Measurements from ENCODE around the gene ZDHHC8.

Gene ZDHHC8

GRCh38 chr22:20167643-20168322 lies 36.2 kb downstream of the ZDHHC8 start:
- DNase-seq, result no peak

GRCh38 chr22:20169253-20169822 lies 37.7 kb downstream of the ZDHHC8 start:
- DNase-seq, result no peak

GRCh38 chr22:20170170-20170569 lies 38.6 kb downstream of the ZDHHC8 start:
- no peak for DNase-seq

GRCh38 chr22:20171288-20172140 lies 39.9 kb downstream of the ZDHHC8 start:
- no peak for DNase-seq

GRCh38 chr22:20172141-20172613 lies 40.6 kb downstream of the ZDHHC8 start:
- DNase-seq, result no peak

- DNase-seq, result no peak
Observed at GRCh38 chr22:20173246-20173645, 41.6 kb downstream of the ZDHHC8 start.

GRCh38 chr22:20173772-20174171 lies 42.2 kb downstream of the ZDHHC8 start:
- DNase-seq, result no peak

- DNase-seq, result no peak
Observed at GRCh38 chr22:20174785-20175596, 43.4 kb downstream of the ZDHHC8 start.

- DNase-seq, result no peak
Observed at GRCh38 chr22:20175597-20175900, 43.9 kb downstream of the ZDHHC8 start.

- DNase-seq, result no peak
Observed at GRCh38 chr22:20176421-20177085, 44.9 kb downstream of the ZDHHC8 start.

GRCh38 chr22:20177217-20177911 lies 45.8 kb downstream of the ZDHHC8 start:
- DNase-seq, result no peak

GRCh38 chr22:20178075-20178914 lies 46.7 kb downstream of the ZDHHC8 start:
- DNase-seq, result no peak

GRCh38 chr22:20178915-20179227 lies 47.3 kb downstream of the ZDHHC8 start:
- no peak for DNase-seq

GRCh38 chr22:20179455-20180244 lies 48.0 kb downstream of the ZDHHC8 start:
- no peak for DNase-seq

- no peak for DNase-seq
Observed at GRCh38 chr22:20180245-20180630, 48.6 kb downstream of the ZDHHC8 start.

GRCh38 chr22:20180640-20181039 lies 49.0 kb downstream of the ZDHHC8 start:
- no peak for DNase-seq

GRCh38 chr22:20181194-20181883 lies 49.7 kb downstream of the ZDHHC8 start:
- DNase-seq, result no peak

GRCh38 chr22:20181884-20182236 lies 50.3 kb downstream of the ZDHHC8 start:
- no peak for DNase-seq

- no peak for DNase-seq
Observed at GRCh38 chr22:20182365-20182764, 50.8 kb downstream of the ZDHHC8 start.

GRCh38 chr22:20183101-20183500 lies 51.5 kb downstream of the ZDHHC8 start:
- DNase-seq, result no peak

Data from NCI-H2081 (cell line).